IPS-15b (cell line): ENCODE measurements around the gene B3GNT9.

ENCODE experiments used
- H3K27me3 ChIP-seq: one replicate; pipeline ENCODE4 v1.6.1; 2013; ENCODE audit warnings: low read length; ENCODE audit not compliant: control insufficient read depth, insufficient read depth
- H3K36me3 ChIP-seq: one replicate; pipeline ENCODE4 v1.6.1; 2013; ENCODE audit warnings: low read length; ENCODE audit not compliant: control insufficient read depth, insufficient read depth
- H3K4me1 ChIP-seq: one replicate; pipeline ENCODE4 v1.6.1; 2013; ENCODE audit warnings: mild to moderate bottlenecking, low read length; ENCODE audit not compliant: control insufficient read depth, insufficient read depth
- H3K4me3 ChIP-seq: one replicate; pipeline ENCODE4 v1.5.1; 2013; ENCODE audit warnings: low read depth, low read length
- H3K9ac ChIP-seq: one replicate; pipeline ENCODE4 v1.6.1; 2013; ENCODE audit warnings: low read depth, mild to moderate bottlenecking, low read length
- H3K9me3 ChIP-seq: one replicate; pipeline ENCODE4 v1.6.1; 2013; ENCODE audit warnings: mild to moderate bottlenecking, low read length; ENCODE audit not compliant: control insufficient read depth, insufficient read depth

Gene B3GNT9

GRCh38 chr16:67164599-67165061 lies 13.8 kb upstream of the B3GNT9 start, which contains the start of gene HSF4:
TSS of gene HSF4 (plus strand) at chr16:67164745. CDS start at chr16:67164812, 67 bp downstream.
- no peak within 1 kb of the TSS for H3K9ac ChIP-seq
- H3K4me1 ChIP-seq, result peaks cover 6% of the 10 kb centered on the region
- no peaks in the 10 kb centered on the region for H3K36me3 ChIP-seq
- no peaks in the 10 kb centered on the region for H3K9me3 ChIP-seq
- H3K4me3 ChIP-seq, result peak within 1 kb of the TSS; percentile 48
- peaks cover 94% of the 10 kb centered on the region for H3K27me3 ChIP-seq

GRCh38 chr16:67163999-67164558 lies 13.3 kb upstream of the B3GNT9 start:
- no peak overlapping the region for H3K9ac ChIP-seq
- H3K36me3 ChIP-seq, result no peaks in the 10 kb centered on the region
- peaks cover 6% of the 10 kb centered on the region for H3K4me1 ChIP-seq
- H3K9me3 ChIP-seq, result no peaks in the 10 kb centered on the region
- peaks cover 95% of the 10 kb centered on the region for H3K27me3 ChIP-seq
- peak overlapping the region; percentile 48 for H3K4me3 ChIP-seq

- Histone ChIP-seq H3K4me1 (peaks cover 6% of the 10 kb centered on the region), H3K9me3 (no peaks in the 10 kb centered on the region), H3K9ac (no peak overlapping the region), H3K36me3 (no peaks in the 10 kb centered on the region), H3K4me3 (peak overlapping the region; percentile 48), H3K27me3 (peaks cover 95% of the 10 kb centered on the region)
These were observed 12.6 kb upstream of the B3GNT9 start for GRCh38 chr16:67163164-67163998.

GRCh38 chr16:67162506-67163163 lies 11.8 kb upstream of the B3GNT9 start:
- Histone ChIP-seq H3K27me3 (peaks cover 95% of the 10 kb centered on the region), H3K4me1 (peaks cover 6% of the 10 kb centered on the region), H3K9me3 (no peaks in the 10 kb centered on the region), H3K36me3 (no peaks in the 10 kb centered on the region), H3K4me3 (peak overlapping the region; percentile 48), H3K9ac (no peak overlapping the region)

- Histone ChIP-seq H3K9ac (no peak overlapping the region), H3K4me1 (peaks cover 3% of the 10 kb centered on the region), H3K27me3 (peaks cover 95% of the 10 kb centered on the region), H3K9me3 (no peaks in the 10 kb centered on the region), H3K4me3 (peak overlapping the region; percentile 35), H3K36me3 (no peaks in the 10 kb centered on the region)
These were observed 10.8 kb upstream of the B3GNT9 start for GRCh38 chr16:67161595-67162058.

GRCh38 chr16:67158637-67159600 lies 8.1 kb upstream of the B3GNT9 start:
- H3K4me1 ChIP-seq, result peaks cover 2% of the 10 kb centered on the region
- H3K9ac ChIP-seq, result no peak overlapping the region
- no peaks in the 10 kb centered on the region for H3K9me3 ChIP-seq
- no peaks in the 10 kb centered on the region for H3K36me3 ChIP-seq
- peaks cover 95% of the 10 kb centered on the region for H3K27me3 ChIP-seq
- H3K4me3 ChIP-seq, result peak overlapping the region; percentile 71

- peaks cover 95% of the 10 kb centered on the region for H3K27me3 ChIP-seq
- H3K4me1 ChIP-seq, result peaks cover 2% of the 10 kb centered on the region
- H3K9me3 ChIP-seq, result no peaks in the 10 kb centered on the region
- H3K36me3 ChIP-seq, result no peaks in the 10 kb centered on the region
- peak overlapping the region; percentile 71 for H3K4me3 ChIP-seq
- no peak overlapping the region for H3K9ac ChIP-seq
These were observed 7.3 kb upstream of the B3GNT9 start for GRCh38 chr16:67157892-67158635.

GRCh38 chr16:67157106-67157748 lies 6.4 kb upstream of the B3GNT9 start:
- H3K9me3 ChIP-seq, result no peaks in the 10 kb centered on the region
- H3K4me3 ChIP-seq, result no peak overlapping the region
- H3K27me3 ChIP-seq, result peaks cover 95% of the 10 kb centered on the region
- H3K9ac ChIP-seq, result no peak overlapping the region
- H3K36me3 ChIP-seq, result no peaks in the 10 kb centered on the region
- peaks cover 2% of the 10 kb centered on the region for H3K4me1 ChIP-seq

- Histone ChIP-seq H3K4me1 (no peaks in the 10 kb centered on the region), H3K9me3 (no peaks in the 10 kb centered on the region), H3K4me3 (peak overlapping the region; percentile 18), H3K9ac (no peak overlapping the region), H3K36me3 (no peaks in the 10 kb centered on the region), H3K27me3 (peaks cover 95% of the 10 kb centered on the region)
These were observed 5.5 kb upstream of the B3GNT9 start for GRCh38 chr16:67156143-67156844.
